HepG2 (cell line): ENCODE measurements around the gene CSF1R. TPM values are rescaled to one million over a fixed set of nuclear protein-coding genes. Genes with fewer than 3 reads are reported as not detected.
"Not testable (repeated sequence)": the region's sequence is repeated elsewhere in the genome, so short reads cannot be mapped to it uniquely, and the experiment has no call there.

Source experiments
- ATAC-seq: fragments of 200-7000 bp; cut with Tn5 transposase; 3 replicates; pipeline ENCODE4 v1.9.1; 2020; ENCODE audit warnings: mild to moderate bottlenecking, moderate library complexity
- BruUV-seq: library from RNA; stranded (reverse); fragments of 400-500 nt; replicated peaks from 2 replicates; lab custom pipeline; 2021; lab: Mats Ljungman, UMichigan
- CTCF ChIA-PET: fragments of 300-600 bp; formaldehyde crosslinking; extraction: SDS; loops from one replicate; lab custom pipeline; 2021; ENCODE audit warnings: low total read pairs, inconsistent platforms, low intra/inter-chr PET ratio; lab: Yijun Ruan, JAX
- POLR2A ChIA-PET: fragments of 350-600 bp; sonication (Branson Sonifier 250); formaldehyde crosslinking; loops from one replicate; lab custom pipeline; 2020; ENCODE audit warnings: antibody characterized with exemption, inconsistent platforms; lab: Yijun Ruan, JAX
- DNase-seq: peaks from one replicate; pipeline ENCODE4 v3.0.0-alpha.2; 2015; ENCODE audit warnings: low spot score
- FAIRE-seq: peaks from 3 replicates; lab custom pipeline; 2011; peaks lifted over from hg19 to GRCh38; lab: Jason Lieb, UNC
- H2AFZ ChIP-seq: one replicate; pipeline ENCODE4 v1.6.1; 2011; ENCODE audit warnings: low read length, inconsistent platforms
- H3K27ac ChIP-seq: fragments of 300-600 bp; 3 replicates; pipeline ENCODE4 v1.8.0; 2011; ENCODE audit warnings: mixed run types, mild to moderate bottlenecking, mixed read lengths, low read length, inconsistent platforms; ENCODE audit not compliant: insufficient read depth; ENCODE audit errors: extremely low read length
- H3K27me3 ChIP-seq, 2 experiments: fragments of 200-600 bp in 1 of 2; 2 replicates in 1 of 2; 3 replicates in 1 of 2; pipeline versions ENCODE4 v1.6.0 to v1.8.0; 2011; ENCODE audit warnings: low read length in 2 of 2, mild to moderate bottlenecking in 2 of 2, moderate library complexity in 2 of 2, inconsistent platforms in 1 of 2; ENCODE audit not compliant: insufficient read depth in 2 of 2, control insufficient read depth in 1 of 2
- H3K36me3 ChIP-seq, 2 experiments: fragments of 200-600 bp in 1 of 2; replicated peaks in 1 of 2; 2 replicates in 1 of 2; 3 replicates in 1 of 2; pipeline versions ENCODE4 v1.5.1 to v1.8.0; 2011; ENCODE audit warnings: low read length in 2 of 2, inconsistent platforms in 1 of 2; ENCODE audit not compliant: insufficient read depth in 2 of 2, control insufficient read depth in 1 of 2
- H3K4me1 ChIP-seq: 2 replicates; pipeline ENCODE4 v1.5.1; 2012; ENCODE audit warnings: low read length, inconsistent platforms; ENCODE audit not compliant: insufficient read depth
- H3K4me2 ChIP-seq: 2 replicates; pipeline ENCODE4 v1.6.0; 2011; ENCODE audit warnings: low read depth, low read length, inconsistent platforms
- H3K4me3 ChIP-seq, 3 experiments: fragments of 200-600 bp in 1 of 3; sonication (generic), shearing (Covaris generic) in 1 of 3; replicated peaks in 1 of 3; 2 replicates each; pipeline ENCODE4 v1.5.1; 2011 to 2016; ENCODE audit warnings: low read length in 3 of 3, inconsistent platforms in 2 of 3, low read depth in 2 of 3, mild to moderate bottlenecking in 2 of 3, control low read depth in 1 of 3, mixed read lengths in 1 of 3; ENCODE audit not compliant: insufficient read depth in 1 of 3
- H3K79me2 ChIP-seq: one replicate; pipeline ENCODE4 v1.6.1; 2011; ENCODE audit warnings: low read length, inconsistent platforms; ENCODE audit not compliant: insufficient read depth
- H3K9ac ChIP-seq: 2 replicates; pipeline ENCODE4 v1.6.0; 2011; ENCODE audit warnings: mild to moderate bottlenecking, low read depth, low read length, inconsistent platforms; ENCODE audit not compliant: insufficient read depth
- H3K9me3 ChIP-seq: 2 replicates; pipeline ENCODE4 v1.5.1; 2012; ENCODE audit warnings: mild to moderate bottlenecking, low read length
- H4K20me1 ChIP-seq: 2 replicates; pipeline ENCODE4 v1.6.0; 2011; ENCODE audit warnings: inconsistent platforms, mild to moderate bottlenecking, low read length, moderate library complexity; ENCODE audit not compliant: insufficient read depth
- AGO2 ChIP-seq: fragments of 200-400 bp; formaldehyde crosslinking; optimal IDR thresholded peaks from 2 replicates; pipeline ENCODE3; 2017; ENCODE audit warnings: mild to moderate bottlenecking, low read depth, low read length, moderate library complexity
- CEBPB ChIP-seq: IDR thresholded peaks from 2 replicates; pipeline ENCODE4 v1.6.1; 2011; ENCODE audit warnings: low read depth, low read length, improper control_type of control experiment, borderline replicate concordance
- WGBS: methylation state at CpG from one replicate; pipeline ENCODE4 v1.1.6; 2017; ENCODE audit warnings: low lambda C conversion rate; 5-methylcytosine and 5-hydroxymethylcytosine counted together
- in situ Hi-C: cut with HindIII; loops from 2 replicates; pipeline ENCODE4 v1.10.0; 2017; ENCODE audit warnings: low pct_unique_long_range_greater_than_20kb; ENCODE audit not compliant: extremely low pct_ligation_motif_present
- intact Hi-C: fragments of 100-400 bp; cut with micrococcal nuclease; formaldehyde crosslinking; loops from one replicate; pipeline ENCODE4 v1.10.0; 2022; ENCODE audit not compliant: unreplicated experiment
- polyA plus RNA-seq, 8 experiments: library from polyadenylated mRNA; depleted of rRNA in 3 of 8; stranded (reverse) in 7 of 8; unstranded in 1 of 8; fragments of >200 nt; fragmentation: Illumina TruSeq in 4 of 8; extraction: Trizol in 4 of 8; gene quantifications; 2 replicates each; pipeline versions ENCODE4 v1.2.1 to v1.2.3, GENCODE V29; 2011 to 2016; ENCODE audit warnings: low read depth in 4 of 8, missing spikeins in 1 of 8, mixed read lengths in 1 of 8; ENCODE audit not compliant: insufficient read depth in 1 of 8
- total RNA-seq, 5 experiments: library from RNA; depleted of rRNA; stranded (reverse); fragments of >200 nt; fragmentation: Illumina TruSeq; extraction: Trizol; gene quantifications; 2 replicates each; pipeline ENCODE4 v1.2.3, GENCODE V29; 2016; ENCODE audit warnings: low read depth in 1 of 5
- TF ChIP-seq, protein P1 (sequence below): sonication (generic); formaldehyde crosslinking; IDR thresholded peaks from 2 replicates; pipeline ENCODE4 v1.4.0; 2020; ENCODE audit warnings: missing genetic modification reagents
- TF ChIP-seq, protein P2 (sequence below): sonication (generic); formaldehyde crosslinking; IDR thresholded peaks from 2 replicates; pipeline ENCODE4 v1.8.0; 2022; ENCODE audit warnings: mild to moderate bottlenecking, missing genetic modification reagents; ENCODE audit not compliant: insufficient replicate concordance

The CSF1R gene
- total and polyA plus RNA-seq, 2 of the 13 experiments (the other 11 are each of a cell fraction or from before 2014, with no cell fraction given), result 0.01 TPM; not detected in 1

- no peak overlapping the region for H3K27ac ChIP-seq
- ATAC-seq, result no peak
- DNase-seq, result no peak
- no peaks in the 10 kb centered on the region for H3K4me1 ChIP-seq
- intact Hi-C loops (no loop called here), in situ Hi-C loops (no loop called here)
- no peak overlapping the region for H3K4me3 ChIP-seq
- no peak overlapping the region for H3K9ac ChIP-seq
- H2AFZ ChIP-seq, result no peak overlapping the region
- CTCF ChIA-PET, result no interaction called here
- TF ChIP-seq AGO2 (no peak), CEBPB (0 out of 2 replicates have a peak, but pooled peaks have one; percentile 23)
- TF ChIP-seq, protein P1, sequence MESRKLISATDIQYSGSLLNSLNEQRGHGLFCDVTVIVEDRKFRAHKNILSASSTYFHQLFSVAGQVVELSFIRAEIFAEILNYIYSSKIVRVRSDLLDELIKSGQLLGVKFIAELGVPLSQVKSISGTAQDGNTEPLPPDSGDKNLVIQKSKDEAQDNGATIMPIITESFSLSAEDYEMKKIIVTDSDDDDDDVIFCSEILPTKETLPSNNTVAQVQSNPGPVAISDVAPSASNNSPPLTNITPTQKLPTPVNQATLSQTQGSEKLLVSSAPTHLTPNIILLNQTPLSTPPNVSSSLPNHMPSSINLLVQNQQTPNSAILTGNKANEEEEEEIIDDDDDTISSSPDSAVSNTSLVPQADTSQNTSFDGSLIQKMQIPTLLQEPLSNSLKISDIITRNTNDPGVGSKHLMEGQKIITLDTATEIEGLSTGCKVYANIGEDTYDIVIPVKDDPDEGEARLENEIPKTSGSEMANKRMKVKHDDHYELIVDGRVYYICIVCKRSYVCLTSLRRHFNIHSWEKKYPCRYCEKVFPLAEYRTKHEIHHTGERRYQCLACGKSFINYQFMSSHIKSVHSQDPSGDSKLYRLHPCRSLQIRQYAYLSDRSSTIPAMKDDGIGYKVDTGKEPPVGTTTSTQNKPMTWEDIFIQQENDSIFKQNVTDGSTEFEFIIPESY (CRISPR knock-in tag), result 0 out of 2 replicates have a peak, but pooled peaks have one; percentile 10
- TF ChIP-seq, protein P2, sequence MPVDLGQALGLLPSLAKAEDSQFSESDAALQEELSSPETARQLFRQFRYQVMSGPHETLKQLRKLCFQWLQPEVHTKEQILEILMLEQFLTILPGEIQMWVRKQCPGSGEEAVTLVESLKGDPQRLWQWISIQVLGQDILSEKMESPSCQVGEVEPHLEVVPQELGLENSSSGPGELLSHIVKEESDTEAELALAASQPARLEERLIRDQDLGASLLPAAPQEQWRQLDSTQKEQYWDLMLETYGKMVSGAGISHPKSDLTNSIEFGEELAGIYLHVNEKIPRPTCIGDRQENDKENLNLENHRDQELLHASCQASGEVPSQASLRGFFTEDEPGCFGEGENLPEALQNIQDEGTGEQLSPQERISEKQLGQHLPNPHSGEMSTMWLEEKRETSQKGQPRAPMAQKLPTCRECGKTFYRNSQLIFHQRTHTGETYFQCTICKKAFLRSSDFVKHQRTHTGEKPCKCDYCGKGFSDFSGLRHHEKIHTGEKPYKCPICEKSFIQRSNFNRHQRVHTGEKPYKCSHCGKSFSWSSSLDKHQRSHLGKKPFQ (CRISPR knock-in tag), result no peak
- 95% methylated on average over 18 of the region's 18 CpGs for WGBS
- peaks cover 40 to 74% of the 10 kb centered on the region in 2 experiments for H3K36me3 ChIP-seq
- no peaks in the 10 kb centered on the region for H3K27me3 ChIP-seq
- POLR2A ChIA-PET, result interaction anchor here (2.2 kb wide), 1 partner anchor 25 kb away, joined by 6 read pairs; no protein-coding TSS in a partner anchor
- H3K9me3 ChIP-seq, result no peaks in the 10 kb centered on the region
- no peaks in the 10 kb centered on the region for H3K79me2 ChIP-seq
- no peak overlapping the region for H3K4me2 ChIP-seq
- no peak for FAIRE-seq
- no TSS peak for BruUV-seq
- no peaks in the 10 kb centered on the region for H4K20me1 ChIP-seq
These were observed 34.6 kb downstream of the CSF1R start for GRCh38 chr5:150051657-150052195.

DNA sequence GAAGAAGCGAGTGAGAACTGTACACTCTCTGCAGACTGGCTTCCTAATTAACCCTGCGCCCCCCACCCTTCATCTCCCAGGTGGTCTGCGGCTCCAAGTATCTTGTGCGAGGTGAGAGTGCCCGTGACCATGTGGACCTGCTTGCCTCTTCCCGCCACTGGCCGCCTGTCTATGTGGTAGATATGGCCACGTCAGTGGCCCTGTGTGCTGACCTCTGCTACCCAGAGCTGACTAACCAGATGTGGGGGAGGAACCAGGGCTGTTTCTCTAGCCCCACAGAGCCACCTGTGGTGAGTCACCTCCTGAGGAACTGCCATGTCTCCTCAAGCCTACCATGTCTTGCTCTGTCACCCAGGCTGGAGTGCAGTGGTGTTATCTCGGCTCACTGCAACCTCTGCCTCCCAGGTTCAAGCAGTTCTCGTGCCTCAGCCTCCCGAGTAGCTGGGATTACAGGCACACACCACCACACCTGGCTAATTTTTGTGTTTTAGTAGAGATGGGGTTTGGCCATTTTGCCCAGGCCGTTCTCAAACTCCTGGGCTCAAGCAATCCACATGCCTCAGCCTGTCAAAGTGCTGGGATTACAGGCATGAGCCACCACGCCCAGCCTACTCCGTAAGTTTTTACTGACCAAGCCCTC is 36.1 kb downstream of the CSF1R start:
- ATAC-seq, H3K79me2 ChIP-seq, CTCF ChIA-PET, FAIRE-seq, POLR2A ChIA-PET, H3K9me3 ChIP-seq, BruUV-seq, in situ Hi-C loops, DNase-seq, H3K4me1 ChIP-seq, intact Hi-C loops, H4K20me1 ChIP-seq, H3K27me3 ChIP-seq, H3K9ac ChIP-seq, H3K4me3 ChIP-seq, H3K27ac ChIP-seq, H2AFZ ChIP-seq, H3K4me2 ChIP-seq: not testable (repeated sequence)
- H3K36me3 ChIP-seq, result peaks cover 42 to 85% of the 10 kb centered on the region in 2 experiments
- 97% methylated on average over 12 of the region's 14 CpGs for WGBS
